HCT116 (cell line): ENCODE data around the gene DAAM1. TPM values are rescaled to one million over a fixed set of nuclear protein-coding genes. Genes with fewer than 3 reads are reported as not detected.

Experiments used
- ATAC-seq: fragments of 200-7000 bp; cut with Tn5 transposase; 2 replicates; pipeline ENCODE4 v1.9.1; 2020; ENCODE audit warnings: mild to moderate bottlenecking, moderate library complexity
- BruUV-seq: library from RNA; stranded (reverse); fragments of 400-500 nt; replicated peaks from 2 replicates; lab custom pipeline; 2021; lab: Mats Ljungman, UMichigan
- CTCF ChIA-PET: fragments of 300-600 bp; sonication (Branson Sonifier 250); formaldehyde crosslinking; loops from one replicate; lab custom pipeline; 2021; ENCODE audit warnings: antibody characterized with exemption; lab: Charles Lee
- POLR2A ChIA-PET: fragments of 300-600, 350-600 bp; sonication (Branson Sonifier 250); formaldehyde crosslinking; loops from one replicate; lab custom pipeline; 2021; ENCODE audit warnings: antibody characterized with exemption; lab: Charles Lee
- RAD21 ChIA-PET, 2 experiments: fragments of 300-600 bp; sonication (Branson Sonifier 250); formaldehyde crosslinking; loops; one replicate each; lab custom pipeline; 2023; ENCODE audit warnings: low total read pairs in 2 of 2; ENCODE audit not compliant: uncharacterized antibody in 2 of 2, unreplicated experiment in 2 of 2, low non-redundant PET in 1 of 2; lab: Charles Lee
- DNase-seq: peaks from one replicate; pipeline ENCODE4 v3.0.0-alpha.2; 2010; ENCODE audit warnings: low read depth, low spot score
- H2AFZ ChIP-seq: fragments of 200-600 bp; shearing (Covaris generic), sonication (generic); 2 replicates; pipeline ENCODE4 v1.6.1; 2017; ENCODE audit warnings: low read depth, mixed run types, mixed read lengths, antibody characterized with exemption, low read length; ENCODE audit not compliant: poor library complexity, severe bottlenecking
- H3K27ac ChIP-seq: 2 replicates; pipeline ENCODE4 v1.5.1; 2012; ENCODE audit warnings: low read depth, low read length
- H3K27me3 ChIP-seq: fragments of 200-600 bp; sonication (generic); 2 replicates; pipeline ENCODE4 v1.6.1; 2016; ENCODE audit warnings: mixed run types, low read length, mixed read lengths; ENCODE audit not compliant: insufficient read depth
- H3K36me3 ChIP-seq, 2 experiments: fragments of 200-500 bp in 1 of 2; fragments of 200-600 bp in 1 of 2; sonication (Bioruptor generic) in 1 of 2; sonication (generic) in 1 of 2; 2 replicates each; pipeline versions ENCODE4 v1.5.1 to v1.6.1; 2014 to 2016; ENCODE audit warnings: low read length in 2 of 2, inconsistent platforms in 1 of 2, mixed read lengths in 1 of 2, mixed run types in 1 of 2; ENCODE audit not compliant: insufficient read depth in 2 of 2, control insufficient read depth in 1 of 2
- H3K4me1 ChIP-seq, 2 experiments: fragments of 200-600 bp in 1 of 2; sonication (generic) in 1 of 2; 2 replicates each; pipeline versions ENCODE4 v1.5.1 to v1.6.1; 2012 to 2017; ENCODE audit warnings: low read length in 2 of 2, inconsistent platforms in 1 of 2, mild to moderate bottlenecking in 1 of 2, mixed read lengths in 1 of 2, mixed run types in 1 of 2, moderate library complexity in 1 of 2; ENCODE audit not compliant: insufficient read depth in 2 of 2, control insufficient read depth in 1 of 2
- H3K4me2 ChIP-seq: fragments of 200-600 bp; sonication (generic); 2 replicates; pipeline ENCODE4 v1.6.1; 2017; ENCODE audit warnings: mixed run types, low read length, mixed read lengths
- H3K4me3 ChIP-seq, 2 experiments: fragments of 200-600 bp in 1 of 2; sonication (generic) in 1 of 2; replicated peaks in 1 of 2; 2 replicates each; pipeline ENCODE4 v1.5.1; 2011 to 2016; ENCODE audit warnings: low read length in 2 of 2, control low read depth in 1 of 2, low read depth in 1 of 2, mild to moderate bottlenecking in 1 of 2, mixed read lengths in 1 of 2, mixed run types in 1 of 2
- H3K79me2 ChIP-seq: fragments of 200-600 bp; sonication (generic); 2 replicates; pipeline ENCODE4 v1.6.1; 2017; ENCODE audit warnings: mild to moderate bottlenecking, mixed run types, low read length, moderate library complexity, mixed read lengths; ENCODE audit not compliant: insufficient read depth
- H3K9ac ChIP-seq: fragments of 200-600 bp; sonication (generic); 2 replicates; pipeline ENCODE4 v1.6.1; 2016; ENCODE audit warnings: low read length, mixed read lengths
- H3K9me2 ChIP-seq: fragments of 200-600 bp; sonication (generic), shearing (Covaris generic); 2 replicates; pipeline ENCODE4 v1.6.1; 2017; ENCODE audit warnings: mixed run types, mild to moderate bottlenecking, moderate library complexity; ENCODE audit not compliant: insufficient read depth
- H3K9me3 ChIP-seq, 2 experiments: fragments of 200-500 bp in 1 of 2; fragments of 200-600 bp in 1 of 2; sonication (Bioruptor generic) in 1 of 2; sonication (generic) in 1 of 2; 2 replicates each; pipeline ENCODE4 v1.6.1; 2014 to 2017; ENCODE audit warnings: low read length in 2 of 2, mixed read lengths in 2 of 2, inconsistent platforms in 1 of 2, low read depth in 1 of 2, mild to moderate bottlenecking in 1 of 2, mixed run types in 1 of 2, moderate library complexity in 1 of 2; ENCODE audit not compliant: control insufficient read depth in 1 of 2, insufficient read depth in 1 of 2
- H4K20me1 ChIP-seq: fragments of 200-600 bp; sonication (generic), shearing (Covaris generic); 2 replicates; pipeline ENCODE4 v1.6.1; 2017; ENCODE audit warnings: mixed run types, mild to moderate bottlenecking, moderate library complexity; ENCODE audit not compliant: insufficient read depth
- CEBPB ChIP-seq: IDR thresholded peaks from 2 replicates; pipeline ENCODE4 v1.6.1; 2012; ENCODE audit warnings: low read depth
- EGR1 ChIP-seq: IDR thresholded peaks from 2 replicates; pipeline ENCODE4 v1.6.1; 2012; ENCODE audit warnings: low read depth
- ELF1 ChIP-seq: IDR thresholded peaks from 2 replicates; pipeline ENCODE4 v1.6.1; 2012; ENCODE audit warnings: low read depth, borderline replicate concordance
- EZH2 ChIP-seq: fragments of 200-600 bp; sonication (generic); IDR thresholded peaks from 2 replicates; pipeline ENCODE4 v1.6.1; 2017; ENCODE audit warnings: antibody characterized with exemption, mixed run types
- FOSL1 ChIP-seq: IDR thresholded peaks from 2 replicates; pipeline ENCODE4 v1.6.1; 2012; ENCODE audit warnings: low read depth
- POLR2A ChIP-seq: IDR thresholded peaks from 2 replicates; pipeline ENCODE4 v1.7.0; 2011; ENCODE audit warnings: borderline replicate concordance; ENCODE audit not compliant: insufficient read depth, insufficient read length; ENCODE audit errors: extremely low read depth
- POLR2AphosphoS5 ChIP-seq: IDR thresholded peaks from 2 replicates; pipeline ENCODE4 v1.6.1; 2011; ENCODE audit warnings: mild to moderate bottlenecking, low read depth, low read length, moderate library complexity
- SIN3A ChIP-seq: IDR thresholded peaks from 2 replicates; pipeline ENCODE4 v1.6.1; 2012; ENCODE audit warnings: low read depth
- SRF ChIP-seq: IDR thresholded peaks from 2 replicates; pipeline ENCODE4 v1.6.1; 2012; ENCODE audit warnings: low read depth
- TCF7L2 ChIP-seq: IDR thresholded peaks from 2 replicates; pipeline ENCODE4 v1.7.0; 2011; ENCODE audit warnings: borderline replicate concordance, inconsistent platforms; ENCODE audit not compliant: insufficient read depth, insufficient read length; ENCODE audit errors: extremely low read depth
- YY1 ChIP-seq: IDR thresholded peaks from 2 replicates; pipeline ENCODE4 v1.6.1; 2011; ENCODE audit warnings: low read length, low read depth, moderate library complexity, mild to moderate bottlenecking; ENCODE audit not compliant: insufficient replicate concordance; ENCODE audit errors: extremely low read depth
- ZFX ChIP-seq: fragments of 450-650 bp; IDR thresholded peaks from 2 replicates; pipeline ENCODE4 v1.6.1; 2017
- ZNF274 ChIP-seq: fragments of 200-500 bp; sonication (Bioruptor generic); IDR thresholded peaks from 2 replicates; pipeline ENCODE4 v1.6.1; 2014; ENCODE audit warnings: mild to moderate bottlenecking, low read depth, low read length, inconsistent platforms
- intact Hi-C: fragments of 100-400 bp; cut with micrococcal nuclease; formaldehyde crosslinking; loops from 2 replicates; pipeline ENCODE4 v1.10.0; 2022
- total RNA-seq: library from RNA; stranded (reverse); gene quantifications from one replicate; pipeline ENCODE4 v1.2.1, GENCODE V29; 2021; ENCODE audit not compliant: unreplicated experiment
- TF ChIP-seq, protein P1 (sequence below): IDR thresholded peaks from 2 replicates; pipeline ENCODE4 v1.6.1; 2012
- TF ChIP-seq, protein P2 (sequence below): IDR thresholded peaks from 2 replicates; pipeline ENCODE4 v1.6.1; 2012
- TF ChIP-seq, protein P3 (sequence below), 3 experiments: fragments of 200-600 bp in 1 of 3; sonication (generic) in 1 of 3; IDR thresholded peaks in 2 of 3; conservative IDR thresholded peaks in 1 of 3; 2 replicates each; pipeline ENCODE4 v1.5.1; 2012 to 2017; ENCODE audit warnings: low read depth in 2 of 3, low read length in 2 of 3, antibody characterized with exemption in 1 of 3, borderline replicate concordance in 1 of 3, control low read depth in 1 of 3, mild to moderate bottlenecking in 1 of 3, mixed read lengths in 1 of 3, mixed run types in 1 of 3, moderate library complexity in 1 of 3; ENCODE audit not compliant: insufficient read depth in 1 of 3

The DAAM1 gene
- total RNA-seq, 1 experiment from 2014 or later, result 10.7 TPM

DNA sequence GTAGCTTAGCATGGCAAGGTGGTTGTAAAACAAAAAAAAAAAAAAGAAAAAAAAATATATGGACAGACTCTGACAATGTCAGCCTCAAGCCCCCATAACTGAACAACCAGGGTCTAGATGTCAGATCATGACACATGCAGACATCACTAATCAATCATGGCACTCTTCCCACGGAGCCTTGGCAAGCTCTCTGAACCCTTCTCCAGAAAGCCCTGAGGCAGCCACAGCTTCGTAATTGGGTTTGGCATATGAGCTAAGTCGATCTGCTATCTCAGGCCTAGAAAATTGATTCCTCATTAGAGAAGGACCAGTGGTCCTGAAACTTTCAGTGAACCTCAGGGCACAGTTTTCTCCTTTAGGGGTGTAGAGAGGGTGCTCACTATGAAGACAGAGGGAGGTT, 164.5 kb downstream of the DAAM1 start:
- Histone ChIP-seq H3K9me2 (no peaks in the 10 kb centered on the region), H3K4me2 (no peak overlapping the region), H3K4me3 (no peak overlapping the region), H3K27me3 (no peaks in the 10 kb centered on the region), H3K4me1 (peaks cover 3 to 22% of the 10 kb centered on the region in 2 experiments; a peak in 3 of 4 replicates), H3K9me3 (no peaks in the 10 kb centered on the region), H3K36me3 (no peaks in the 10 kb centered on the region), H4K20me1 (no peaks in the 10 kb centered on the region), H3K9ac (no peak overlapping the region), H2AFZ (no peak overlapping the region), H3K79me2 (no peaks in the 10 kb centered on the region), H3K27ac (no peak overlapping the region)
- no peak for ATAC-seq
- TF ChIP-seq, protein P1, sequence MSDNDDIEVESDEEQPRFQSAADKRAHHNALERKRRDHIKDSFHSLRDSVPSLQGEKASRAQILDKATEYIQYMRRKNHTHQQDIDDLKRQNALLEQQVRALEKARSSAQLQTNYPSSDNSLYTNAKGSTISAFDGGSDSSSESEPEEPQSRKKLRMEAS, result no peak
- no peak for TF ChIP-seq EGR1
- no peak for TF ChIP-seq POLR2AphosphoS5
- no peak for TF ChIP-seq ZNF274
- TF ChIP-seq FOSL1, result no peak
- no peak for TF ChIP-seq YY1
- no peak for TF ChIP-seq ELF1
- TF ChIP-seq POLR2A, result no peak
- TF ChIP-seq TCF7L2, result no peak
- TF ChIP-seq EZH2, result no peak
- no TSS peak for BruUV-seq
- intact Hi-C loops, result no loop called here
- ChIA-PET CTCF (no interaction called here), POLR2A (no interaction called here), RAD21 (no interaction called here)
- no peak for DNase-seq

DNA sequence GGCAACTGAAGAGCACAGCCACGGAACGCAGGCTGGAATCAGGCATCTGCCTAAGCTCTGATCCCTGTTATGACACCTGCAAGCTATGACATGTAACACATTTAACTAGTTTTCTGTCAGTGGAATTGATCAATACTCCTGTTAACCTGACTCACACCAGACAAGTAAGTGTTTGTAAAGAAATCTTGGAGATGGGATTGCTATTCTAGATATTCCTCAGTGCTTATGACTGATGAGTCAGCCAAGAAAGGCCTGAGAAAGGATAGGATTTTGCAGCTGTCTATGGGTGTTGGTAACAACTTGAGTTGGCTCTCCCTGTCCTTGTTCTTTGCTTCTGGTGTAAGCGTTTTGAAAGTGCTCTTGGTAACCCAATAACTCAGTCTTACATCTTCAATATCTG, 166.2 kb downstream of the DAAM1 start:
- Histone ChIP-seq H3K9ac (no peak overlapping the region), H3K79me2 (no peaks in the 10 kb centered on the region), H3K9me3 (no peaks in the 10 kb centered on the region), H3K27me3 (no peaks in the 10 kb centered on the region), H3K4me1 (peaks cover 10 to 36% of the 10 kb centered on the region in 2 experiments; a peak in 3 of 4 replicates), H3K9me2 (no peaks in the 10 kb centered on the region), H3K27ac (no peak overlapping the region), H3K36me3 (no peaks in the 10 kb centered on the region), H4K20me1 (no peaks in the 10 kb centered on the region), H3K4me2 (no peak overlapping the region), H3K4me3 (no peak overlapping the region), H2AFZ (no peak overlapping the region)
- BruUV-seq, result no TSS peak
- ATAC-seq (no peak), DNase-seq (no peak)
- TF ChIP-seq ZFX, result no peak
- TF ChIP-seq EZH2, result no peak
- TF ChIP-seq TCF7L2, result no peak
- TF ChIP-seq, protein P2, sequence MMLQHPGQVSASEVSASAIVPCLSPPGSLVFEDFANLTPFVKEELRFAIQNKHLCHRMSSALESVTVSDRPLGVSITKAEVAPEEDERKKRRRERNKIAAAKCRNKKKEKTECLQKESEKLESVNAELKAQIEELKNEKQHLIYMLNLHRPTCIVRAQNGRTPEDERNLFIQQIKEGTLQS, result no peak
- TF ChIP-seq YY1, result no peak
- TF ChIP-seq, protein P3, sequence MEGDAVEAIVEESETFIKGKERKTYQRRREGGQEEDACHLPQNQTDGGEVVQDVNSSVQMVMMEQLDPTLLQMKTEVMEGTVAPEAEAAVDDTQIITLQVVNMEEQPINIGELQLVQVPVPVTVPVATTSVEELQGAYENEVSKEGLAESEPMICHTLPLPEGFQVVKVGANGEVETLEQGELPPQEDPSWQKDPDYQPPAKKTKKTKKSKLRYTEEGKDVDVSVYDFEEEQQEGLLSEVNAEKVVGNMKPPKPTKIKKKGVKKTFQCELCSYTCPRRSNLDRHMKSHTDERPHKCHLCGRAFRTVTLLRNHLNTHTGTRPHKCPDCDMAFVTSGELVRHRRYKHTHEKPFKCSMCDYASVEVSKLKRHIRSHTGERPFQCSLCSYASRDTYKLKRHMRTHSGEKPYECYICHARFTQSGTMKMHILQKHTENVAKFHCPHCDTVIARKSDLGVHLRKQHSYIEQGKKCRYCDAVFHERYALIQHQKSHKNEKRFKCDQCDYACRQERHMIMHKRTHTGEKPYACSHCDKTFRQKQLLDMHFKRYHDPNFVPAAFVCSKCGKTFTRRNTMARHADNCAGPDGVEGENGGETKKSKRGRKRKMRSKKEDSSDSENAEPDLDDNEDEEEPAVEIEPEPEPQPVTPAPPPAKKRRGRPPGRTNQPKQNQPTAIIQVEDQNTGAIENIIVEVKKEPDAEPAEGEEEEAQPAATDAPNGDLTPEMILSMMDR (IDR thresholded peaks at IDR 0.05 in 2 of 3, conservative IDR thresholded peaks at IDR 0.05 in 1 of 3; ENCODE audit: borderline replicate concordance in 1 of 3, insufficient read depth in 1 of 3, low read depth in 2 of 3, low read length in 2 of 3), result no peak
- no peak for TF ChIP-seq EGR1
- TF ChIP-seq SRF, result no peak
- no peak for TF ChIP-seq CEBPB
- no peak for TF ChIP-seq SIN3A
- TF ChIP-seq ZNF274, result no peak
- TF ChIP-seq POLR2A, result no peak
- no peak for TF ChIP-seq POLR2AphosphoS5
- intact Hi-C loops, result no loop called here
- CTCF ChIA-PET, result no interaction called here
- RAD21 ChIA-PET, result no interaction called here
- POLR2A ChIA-PET, result no interaction called here
